ENCODE measurements around the gene GRM1.

Gene GRM1

DNA sequence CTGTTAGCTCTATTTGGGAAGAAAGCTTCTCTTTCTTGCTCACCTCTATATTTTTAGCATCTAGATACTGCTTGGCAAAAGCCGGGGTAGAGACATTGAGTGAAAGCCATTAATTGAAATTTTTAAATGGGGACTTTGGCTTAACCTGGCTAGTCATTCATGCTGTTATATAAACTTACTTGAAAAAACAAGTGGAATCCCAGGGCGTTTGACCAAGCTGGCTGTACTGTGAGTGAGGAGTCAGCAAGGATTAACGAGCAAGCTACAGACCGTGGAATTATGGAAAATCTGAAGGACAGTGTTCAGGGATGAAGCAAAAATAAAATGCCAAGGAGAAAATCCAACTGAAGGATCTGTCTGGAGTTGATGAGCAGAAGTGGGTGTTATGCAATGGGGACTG is 232.0 kb downstream of the GRM1 start:
- no peak for ATAC-seq
- TF ChIP-seq PPARA (CRISPR knock-in tag; IDR thresholded peaks at IDR 0.05; ENCODE audit: borderline replicate concordance) (no peak), CSDC2 (CRISPR knock-in tag; IDR thresholded peaks at IDR 0.05) (no peak), BACH2 (CRISPR knock-in tag; IDR thresholded peaks at IDR 0.05; ENCODE audit: borderline replicate concordance) (no peak), ISL1 (CRISPR knock-in tag; IDR thresholded peaks at IDR 0.05) (no peak), SNAI2 (CRISPR knock-in tag; IDR thresholded peaks at IDR 0.05) (no peak), ZNF8 (CRISPR knock-in tag; IDR thresholded peaks at IDR 0.05) (no peak), ZNF70 (CRISPR knock-in tag; IDR thresholded peaks at IDR 0.05) (no peak), GLIS3 (CRISPR knock-in tag; IDR thresholded peaks at IDR 0.05) (no peak), RARB (CRISPR knock-in tag; IDR thresholded peaks at IDR 0.05) (no peak), OSR1 (CRISPR knock-in tag; IDR thresholded peaks at IDR 0.05) (no peak)

DNA sequence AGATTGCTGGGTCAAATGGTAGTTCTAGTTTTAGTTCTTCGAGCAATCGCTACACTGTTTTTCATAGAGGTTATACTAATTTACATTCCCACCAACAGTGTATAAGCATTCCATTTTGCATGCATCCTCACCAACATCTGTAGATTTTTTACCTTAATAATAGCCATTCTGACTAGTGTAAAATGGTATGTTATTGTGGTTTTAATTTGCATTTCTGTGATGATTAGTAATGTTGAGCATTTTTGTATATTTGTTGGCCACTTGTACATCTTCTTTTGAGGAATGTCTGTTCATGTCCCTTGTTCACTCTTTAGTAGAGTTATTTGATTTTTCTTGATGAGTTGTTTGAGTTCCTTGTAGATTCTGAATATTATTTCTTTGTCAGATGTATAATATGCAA is 236.2 kb downstream of the GRM1 start:
- TF ChIP-seq ZFP3 (CRISPR knock-in tag; IDR thresholded peaks at IDR 0.05) (no peak), ESRRG (CRISPR knock-in tag; IDR thresholded peaks at IDR 0.05) (no peak), ZNF565 (CRISPR knock-in tag; conservative IDR thresholded peaks at IDR 0.05; ENCODE audit: low read depth) (no peak)
- TF ChIP-seq, protein P1, sequence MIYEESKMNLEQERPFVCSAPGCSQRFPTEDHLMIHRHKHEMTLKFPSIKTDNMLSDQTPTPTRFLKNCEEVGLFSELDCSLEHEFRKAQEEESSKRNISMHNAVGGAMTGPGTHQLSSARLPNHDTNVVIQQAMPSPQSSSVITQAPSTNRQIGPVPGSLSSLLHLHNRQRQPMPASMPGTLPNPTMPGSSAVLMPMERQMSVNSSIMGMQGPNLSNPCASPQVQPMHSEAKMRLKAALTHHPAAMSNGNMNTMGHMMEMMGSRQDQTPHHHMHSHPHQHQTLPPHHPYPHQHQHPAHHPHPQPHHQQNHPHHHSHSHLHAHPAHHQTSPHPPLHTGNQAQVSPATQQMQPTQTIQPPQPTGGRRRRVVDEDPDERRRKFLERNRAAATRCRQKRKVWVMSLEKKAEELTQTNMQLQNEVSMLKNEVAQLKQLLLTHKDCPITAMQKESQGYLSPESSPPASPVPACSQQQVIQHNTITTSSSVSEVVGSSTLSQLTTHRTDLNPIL (CRISPR knock-in tag; IDR thresholded peaks at IDR 0.05; ENCODE audit: low read depth): no peak
- ATAC-seq: no peak

DNA sequence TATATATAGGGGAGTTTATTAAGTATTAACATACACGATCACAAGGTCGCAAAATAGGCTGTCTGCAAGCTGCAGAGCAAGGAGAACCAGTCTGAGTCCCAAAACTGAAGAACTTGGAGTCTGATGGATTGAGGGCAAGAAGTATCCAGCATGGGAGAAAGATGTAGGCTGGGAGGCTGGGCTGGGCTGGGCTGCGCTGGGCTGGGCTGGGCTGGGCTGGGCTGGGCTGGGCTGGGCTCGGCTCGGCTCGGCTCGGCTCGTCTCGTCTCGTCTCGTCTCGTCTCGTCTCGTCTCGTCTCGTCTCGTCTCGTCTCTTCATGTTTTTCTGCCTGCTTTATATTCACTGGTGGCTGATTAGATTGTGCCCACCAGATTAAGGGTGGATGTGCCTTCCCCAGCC is 238.6 kb downstream of the GRM1 start:
- no peak for ATAC-seq
- TF ChIP-seq RARB (CRISPR knock-in tag; IDR thresholded peaks at IDR 0.05) (no peak), ZNF70 (CRISPR knock-in tag; IDR thresholded peaks at IDR 0.05) (no peak), TOX (CRISPR knock-in tag; IDR thresholded peaks at IDR 0.05; ENCODE audit: borderline replicate concordance) (no peak), ZNF8 (CRISPR knock-in tag; IDR thresholded peaks at IDR 0.05) (no peak), ZNF565 (CRISPR knock-in tag; conservative IDR thresholded peaks at IDR 0.05; ENCODE audit: low read depth) (no peak), TCF4 (CRISPR knock-in tag; IDR thresholded peaks at IDR 0.05; ENCODE audit: borderline replicate concordance) (no peak), OSR1 (CRISPR knock-in tag; IDR thresholded peaks at IDR 0.05) (no peak)
- TF ChIP-seq, protein P1 (CRISPR knock-in tag; IDR thresholded peaks at IDR 0.05; ENCODE audit: low read depth): no peak

DNA sequence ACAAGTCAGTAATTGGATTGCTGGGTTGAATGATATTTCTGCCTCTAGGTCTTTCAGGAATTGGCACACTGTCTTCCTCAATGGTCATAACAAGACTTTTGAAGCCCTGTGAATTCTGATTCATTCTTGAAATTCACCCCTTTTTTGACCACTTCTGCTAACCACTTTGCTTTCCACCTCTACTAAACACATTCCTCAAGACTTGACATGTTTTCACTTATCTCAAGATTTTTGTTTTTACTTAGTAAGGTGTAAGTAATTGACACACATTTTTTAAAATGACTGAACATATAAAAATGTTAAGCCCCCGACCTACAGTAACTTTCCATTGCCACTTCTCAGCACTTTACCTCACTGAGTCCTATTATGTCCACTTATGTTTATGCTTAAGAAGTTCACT is 239.1 kb downstream of the GRM1 start:
- ATAC-seq: no peak

More for the DNA sequence above, 239.1 kb downstream of the GRM1 start:
- no peak for TF ChIP-seq BACH2 (CRISPR knock-in tag; IDR thresholded peaks at IDR 0.05; ENCODE audit: borderline replicate concordance)
- TF ChIP-seq, protein P2, sequence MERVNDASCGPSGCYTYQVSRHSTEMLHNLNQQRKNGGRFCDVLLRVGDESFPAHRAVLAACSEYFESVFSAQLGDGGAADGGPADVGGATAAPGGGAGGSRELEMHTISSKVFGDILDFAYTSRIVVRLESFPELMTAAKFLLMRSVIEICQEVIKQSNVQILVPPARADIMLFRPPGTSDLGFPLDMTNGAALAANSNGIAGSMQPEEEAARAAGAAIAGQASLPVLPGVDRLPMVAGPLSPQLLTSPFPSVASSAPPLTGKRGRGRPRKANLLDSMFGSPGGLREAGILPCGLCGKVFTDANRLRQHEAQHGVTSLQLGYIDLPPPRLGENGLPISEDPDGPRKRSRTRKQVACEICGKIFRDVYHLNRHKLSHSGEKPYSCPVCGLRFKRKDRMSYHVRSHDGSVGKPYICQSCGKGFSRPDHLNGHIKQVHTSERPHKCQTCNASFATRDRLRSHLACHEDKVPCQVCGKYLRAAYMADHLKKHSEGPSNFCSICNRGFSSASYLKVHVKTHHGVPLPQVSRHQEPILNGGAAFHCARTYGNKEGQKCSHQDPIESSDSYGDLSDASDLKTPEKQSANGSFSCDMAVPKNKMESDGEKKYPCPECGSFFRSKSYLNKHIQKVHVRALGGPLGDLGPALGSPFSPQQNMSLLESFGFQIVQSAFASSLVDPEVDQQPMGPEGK (CRISPR knock-in tag; IDR thresholded peaks at IDR 0.05; ENCODE audit: borderline replicate concordance): no peak
- TF ChIP-seq TCF4 (CRISPR knock-in tag; IDR thresholded peaks at IDR 0.05; ENCODE audit: borderline replicate concordance): no peak
- TF ChIP-seq ZNF70 (CRISPR knock-in tag; IDR thresholded peaks at IDR 0.05): no peak
- TF ChIP-seq PPARA (CRISPR knock-in tag; IDR thresholded peaks at IDR 0.05; ENCODE audit: borderline replicate concordance): no peak
- TF ChIP-seq ARNTL (CRISPR knock-in tag; IDR thresholded peaks at IDR 0.05; ENCODE audit: borderline replicate concordance, low read depth): no peak
- TF ChIP-seq ZFP30 (CRISPR knock-in tag; IDR thresholded peaks at IDR 0.05): no peak
- no peak for TF ChIP-seq OSR1 (CRISPR knock-in tag; IDR thresholded peaks at IDR 0.05)
- no peak for TF ChIP-seq ZNF565 (CRISPR knock-in tag; conservative IDR thresholded peaks at IDR 0.05; ENCODE audit: low read depth)
- TF ChIP-seq, protein P3, sequence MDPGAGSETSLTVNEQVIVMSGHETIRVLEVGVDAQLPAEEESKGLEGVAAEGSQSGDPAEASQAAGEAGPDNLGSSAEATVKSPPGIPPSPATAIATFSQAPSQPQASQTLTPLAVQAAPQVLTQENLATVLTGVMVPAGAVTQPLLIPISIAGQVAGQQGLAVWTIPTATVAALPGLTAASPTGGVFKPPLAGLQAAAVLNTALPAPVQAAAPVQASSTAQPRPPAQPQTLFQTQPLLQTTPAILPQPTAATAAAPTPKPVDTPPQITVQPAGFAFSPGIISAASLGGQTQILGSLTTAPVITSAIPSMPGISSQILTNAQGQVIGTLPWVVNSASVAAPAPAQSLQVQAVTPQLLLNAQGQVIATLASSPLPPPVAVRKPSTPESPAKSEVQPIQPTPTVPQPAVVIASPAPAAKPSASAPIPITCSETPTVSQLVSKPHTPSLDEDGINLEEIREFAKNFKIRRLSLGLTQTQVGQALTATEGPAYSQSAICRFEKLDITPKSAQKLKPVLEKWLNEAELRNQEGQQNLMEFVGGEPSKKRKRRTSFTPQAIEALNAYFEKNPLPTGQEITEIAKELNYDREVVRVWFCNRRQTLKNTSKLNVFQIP (CRISPR knock-in tag; IDR thresholded peaks at IDR 0.05; ENCODE audit: borderline replicate concordance, low read depth): no peak
- TF ChIP-seq ISL1 (CRISPR knock-in tag; IDR thresholded peaks at IDR 0.05): no peak
- TF ChIP-seq, protein P4, sequence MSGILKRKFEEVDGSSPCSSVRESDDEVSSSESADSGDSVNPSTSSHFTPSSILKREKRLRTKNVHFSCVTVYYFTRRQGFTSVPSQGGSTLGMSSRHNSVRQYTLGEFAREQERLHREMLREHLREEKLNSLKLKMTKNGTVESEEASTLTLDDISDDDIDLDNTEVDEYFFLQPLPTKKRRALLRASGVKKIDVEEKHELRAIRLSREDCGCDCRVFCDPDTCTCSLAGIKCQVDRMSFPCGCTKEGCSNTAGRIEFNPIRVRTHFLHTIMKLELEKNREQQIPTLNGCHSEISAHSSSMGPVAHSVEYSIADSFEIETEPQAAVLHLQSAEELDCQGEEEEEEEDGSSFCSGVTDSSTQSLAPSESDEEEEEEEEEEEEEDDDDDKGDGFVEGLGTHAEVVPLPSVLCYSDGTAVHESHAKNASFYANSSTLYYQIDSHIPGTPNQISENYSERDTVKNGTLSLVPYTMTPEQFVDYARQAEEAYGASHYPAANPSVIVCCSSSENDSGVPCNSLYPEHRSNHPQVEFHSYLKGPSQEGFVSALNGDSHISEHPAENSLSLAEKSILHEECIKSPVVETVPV (CRISPR knock-in tag; IDR thresholded peaks at IDR 0.05): no peak
- TF ChIP-seq ESRRG (CRISPR knock-in tag; IDR thresholded peaks at IDR 0.05): no peak
- TF ChIP-seq GLIS3 (CRISPR knock-in tag; IDR thresholded peaks at IDR 0.05): no peak
- TF ChIP-seq CSDC2 (CRISPR knock-in tag; IDR thresholded peaks at IDR 0.05): no peak
- TF ChIP-seq, protein P5, sequence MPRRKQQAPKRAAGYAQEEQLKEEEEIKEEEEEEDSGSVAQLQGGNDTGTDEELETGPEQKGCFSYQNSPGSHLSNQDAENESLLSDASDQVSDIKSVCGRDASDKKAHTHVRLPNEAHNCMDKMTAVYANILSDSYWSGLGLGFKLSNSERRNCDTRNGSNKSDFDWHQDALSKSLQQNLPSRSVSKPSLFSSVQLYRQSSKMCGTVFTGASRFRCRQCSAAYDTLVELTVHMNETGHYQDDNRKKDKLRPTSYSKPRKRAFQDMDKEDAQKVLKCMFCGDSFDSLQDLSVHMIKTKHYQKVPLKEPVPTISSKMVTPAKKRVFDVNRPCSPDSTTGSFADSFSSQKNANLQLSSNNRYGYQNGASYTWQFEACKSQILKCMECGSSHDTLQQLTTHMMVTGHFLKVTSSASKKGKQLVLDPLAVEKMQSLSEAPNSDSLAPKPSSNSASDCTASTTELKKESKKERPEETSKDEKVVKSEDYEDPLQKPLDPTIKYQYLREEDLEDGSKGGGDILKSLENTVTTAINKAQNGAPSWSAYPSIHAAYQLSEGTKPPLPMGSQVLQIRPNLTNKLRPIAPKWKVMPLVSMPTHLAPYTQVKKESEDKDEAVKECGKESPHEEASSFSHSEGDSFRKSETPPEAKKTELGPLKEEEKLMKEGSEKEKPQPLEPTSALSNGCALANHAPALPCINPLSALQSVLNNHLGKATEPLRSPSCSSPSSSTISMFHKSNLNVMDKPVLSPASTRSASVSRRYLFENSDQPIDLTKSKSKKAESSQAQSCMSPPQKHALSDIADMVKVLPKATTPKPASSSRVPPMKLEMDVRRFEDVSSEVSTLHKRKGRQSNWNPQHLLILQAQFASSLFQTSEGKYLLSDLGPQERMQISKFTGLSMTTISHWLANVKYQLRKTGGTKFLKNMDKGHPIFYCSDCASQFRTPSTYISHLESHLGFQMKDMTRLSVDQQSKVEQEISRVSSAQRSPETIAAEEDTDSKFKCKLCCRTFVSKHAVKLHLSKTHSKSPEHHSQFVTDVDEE (CRISPR knock-in tag; IDR thresholded peaks at IDR 0.05): no peak

Measured in SK-N-SH treated with all-trans-retinoic acid at 6 μM for 48 hours (cell line).